Trophoblast cell (in vitro differentiated cells and primary cell): ENCODE measurements around the gene SLC5A1.
"Not testable (repeated sequence)": the region's sequence is repeated elsewhere in the genome, so short reads cannot be mapped to it uniquely, and the experiment has no call there.

Experiments
- DNase-seq, 2 donors: peaks; one replicate each; pipeline ENCODE4 v3.0.0-alpha.2; 2016
- H2AFZ ChIP-seq: 2 replicates; pipeline ENCODE4 v1.6.1; 2013; ENCODE audit warnings: low read length, moderate library complexity, mild to moderate bottlenecking; ENCODE audit not compliant: insufficient read depth, poor library complexity
- H2AK5ac ChIP-seq: 2 replicates; pipeline ENCODE4 v1.6.1; 2013; ENCODE audit warnings: mild to moderate bottlenecking, low read length
- H2BK120ac ChIP-seq: 2 replicates; pipeline ENCODE4 v1.6.1; 2013; ENCODE audit warnings: low read length, mild to moderate bottlenecking, moderate library complexity; ENCODE audit not compliant: insufficient read depth, poor library complexity
- H2BK12ac ChIP-seq: 2 replicates; pipeline ENCODE4 v1.6.1; 2013; ENCODE audit warnings: mild to moderate bottlenecking, low read length, moderate library complexity
- H2BK5ac ChIP-seq: 2 replicates; pipeline ENCODE4 v1.6.1; 2013; ENCODE audit warnings: low read length, low read depth, moderate library complexity, mild to moderate bottlenecking; ENCODE audit not compliant: poor library complexity
- H3K14ac ChIP-seq: 2 replicates; pipeline ENCODE4 v1.6.1; 2013; ENCODE audit warnings: mild to moderate bottlenecking, low read length
- H3K18ac ChIP-seq: 2 replicates; pipeline ENCODE4 v1.6.1; 2013; ENCODE audit warnings: mild to moderate bottlenecking, low read length
- H3K23ac ChIP-seq: 2 replicates; pipeline ENCODE4 v1.6.1; 2013; ENCODE audit warnings: low read length
- H3K27ac ChIP-seq: 2 replicates; pipeline ENCODE4 v1.5.1; 2013; ENCODE audit warnings: low read depth, mild to moderate bottlenecking, inconsistent platforms, low read length, moderate library complexity
- H3K27me3 ChIP-seq: 2 replicates; pipeline ENCODE4 v1.6.1; 2013; ENCODE audit warnings: inconsistent platforms, mild to moderate bottlenecking, low read length, moderate library complexity; ENCODE audit not compliant: insufficient read depth
- H3K36me3 ChIP-seq, 2 experiments: 1 replicate in 1 of 2; 2 replicates in 1 of 2; pipeline ENCODE4 v1.6.1; 2013; ENCODE audit warnings: low read length in 2 of 2, mild to moderate bottlenecking in 2 of 2, moderate library complexity in 1 of 2; ENCODE audit not compliant: insufficient read depth in 2 of 2, control insufficient read depth in 1 of 2
- H3K4ac ChIP-seq: 2 replicates; pipeline ENCODE4 v1.6.1; 2013; ENCODE audit warnings: low read depth, mild to moderate bottlenecking, low read length, moderate library complexity
- H3K4me1 ChIP-seq, 2 experiments: 1 replicate in 1 of 2; 2 replicates in 1 of 2; pipeline ENCODE4 v1.6.1; 2013; ENCODE audit warnings: low read length in 2 of 2, mild to moderate bottlenecking in 2 of 2, moderate library complexity in 1 of 2; ENCODE audit not compliant: insufficient read depth in 2 of 2, control insufficient read depth in 1 of 2
- H3K4me2 ChIP-seq: 2 replicates; pipeline ENCODE4 v1.6.1; 2013; ENCODE audit warnings: inconsistent platforms, mild to moderate bottlenecking, low read length, moderate library complexity
- H3K4me3 ChIP-seq: 2 replicates; pipeline ENCODE4 v1.5.1; 2013; ENCODE audit warnings: mild to moderate bottlenecking, low read depth, low read length, inconsistent platforms
- H3K79me1 ChIP-seq: one replicate; pipeline ENCODE4 v1.6.1; 2013; ENCODE audit warnings: low read length
- H3K79me2 ChIP-seq: 2 replicates; pipeline ENCODE4 v1.6.1; 2013; ENCODE audit warnings: low read length, mild to moderate bottlenecking; ENCODE audit not compliant: control insufficient read depth, insufficient read depth, poor library complexity
- H3K9ac ChIP-seq: 2 replicates; pipeline ENCODE4 v1.6.1; 2013; ENCODE audit warnings: mild to moderate bottlenecking, low read length
- H3K9me3 ChIP-seq: 2 replicates; pipeline ENCODE4 v1.6.1; 2013; ENCODE audit warnings: low read depth, mild to moderate bottlenecking, control low read depth, inconsistent platforms, low read length; ENCODE audit not compliant: insufficient read depth
- H4K12ac ChIP-seq: 2 replicates; pipeline ENCODE4 v1.6.1; 2013; ENCODE audit warnings: low read depth, mild to moderate bottlenecking, low read length, moderate library complexity
- H4K8ac ChIP-seq: 2 replicates; pipeline ENCODE4 v1.6.1; 2013; ENCODE audit warnings: low read depth, mild to moderate bottlenecking, low read length, moderate library complexity
- H4K91ac ChIP-seq: one replicate; pipeline ENCODE4 v1.6.1; 2013; ENCODE audit warnings: low read depth, mild to moderate bottlenecking, low read length, moderate library complexity
- WGBS: extraction: QIAGEN DNeasy Blood & Tissue Kit; methylation state at CpG from one replicate; pipeline ENCODE4 v1.1.7; 2013; ENCODE audit warnings: missing lambda C conversion rate; ENCODE audit not compliant: insufficient read length, insufficient coverage; ENCODE audit errors: extremely low coverage; 5-methylcytosine and 5-hydroxymethylcytosine counted together

SLC5A1 gene

GRCh38 chr22:32137731-32138324 lies 94.8 kb downstream of the SLC5A1 start:
- not testable (repeated sequence) for H4K8ac ChIP-seq, H2BK120ac ChIP-seq, H3K4me1 ChIP-seq, H3K4me2 ChIP-seq, H3K27me3 ChIP-seq, H3K9ac ChIP-seq, H3K14ac ChIP-seq, H2AK5ac ChIP-seq, H3K27ac ChIP-seq, H3K36me3 ChIP-seq, H3K4ac ChIP-seq, H3K79me1 ChIP-seq, H3K4me3 ChIP-seq, H2AFZ ChIP-seq, H3K9me3 ChIP-seq, H4K91ac ChIP-seq, H4K12ac ChIP-seq, H3K79me2 ChIP-seq, H3K18ac ChIP-seq, H2BK5ac ChIP-seq, H2BK12ac ChIP-seq, H3K23ac ChIP-seq
- peak; percentile 44 to 64 for DNase-seq
- no CpG with 5 or more reads among the region's 16 CpGs for WGBS

GRCh38 chr22:32138576-32138975 lies 95.5 kb downstream of the SLC5A1 start:
- not testable (repeated sequence) for H3K4ac ChIP-seq, H3K14ac ChIP-seq, H3K23ac ChIP-seq, H2BK120ac ChIP-seq, H2BK5ac ChIP-seq, H3K4me1 ChIP-seq, H3K27ac ChIP-seq, H3K36me3 ChIP-seq, H3K4me3 ChIP-seq, H3K9me3 ChIP-seq, H4K91ac ChIP-seq, H2AK5ac ChIP-seq, H3K79me2 ChIP-seq, DNase-seq, H3K27me3 ChIP-seq, H4K8ac ChIP-seq, H4K12ac ChIP-seq, H3K79me1 ChIP-seq, H3K18ac ChIP-seq, H2AFZ ChIP-seq, H2BK12ac ChIP-seq, H3K4me2 ChIP-seq, H3K9ac ChIP-seq
- WGBS, result no CpG with 5 or more reads among the region's 1 CpG

GRCh38 chr22:32140688-32141087 lies 97.6 kb downstream of the SLC5A1 start:
- H3K23ac ChIP-seq, H3K4me2 ChIP-seq, H3K27me3 ChIP-seq, H2AFZ ChIP-seq, H2BK5ac ChIP-seq, H4K8ac ChIP-seq, H3K14ac ChIP-seq, H3K4me1 ChIP-seq, H3K9ac ChIP-seq, H3K79me2 ChIP-seq, H3K4me3 ChIP-seq, H3K18ac ChIP-seq, H3K36me3 ChIP-seq, H3K27ac ChIP-seq, H2BK12ac ChIP-seq, H3K79me1 ChIP-seq, H4K12ac ChIP-seq, H2AK5ac ChIP-seq, H3K9me3 ChIP-seq, H3K4ac ChIP-seq, H4K91ac ChIP-seq, H2BK120ac ChIP-seq: not testable (repeated sequence)
- WGBS, result no CpG with 5 or more reads among the region's 6 CpGs
- peak in 1 of 2 donors; percentile 14 for DNase-seq

- Histone ChIP-seq H3K9ac (no peak overlapping the region), H3K18ac (no peak overlapping the region), H3K9me3 (peaks cover under 1% of the 10 kb centered on the region), H4K12ac (no peak overlapping the region), H2AFZ (no peak overlapping the region), H3K4me2 (no peak overlapping the region), H3K27ac (no peak overlapping the region), H4K91ac (no peak overlapping the region), H3K27me3 (no peaks in the 10 kb centered on the region), H2BK5ac (no peak overlapping the region), H3K4me1 (no peaks in the 10 kb centered on the region), H2BK12ac (no peak overlapping the region), H3K36me3 (no peaks in the 10 kb centered on the region), H3K23ac (no peak overlapping the region), H3K79me2 (no peaks in the 10 kb centered on the region), H2BK120ac (no peak overlapping the region), H3K4ac (no peak overlapping the region), H3K14ac (no peak overlapping the region), H3K4me3 (no peak overlapping the region), H3K79me1 (no peaks in the 10 kb centered on the region), H4K8ac (no peak overlapping the region), H2AK5ac (no peak overlapping the region)
- DNase-seq, result no peak
Observed at GRCh38 chr22:32142600-32142999, 99.5 kb downstream of the SLC5A1 start.
